Right renal pelvis (tissue), 4 donors: ENCODE results near the gene CA6. TPM values are rescaled to one million over a fixed set of nuclear protein-coding genes. Genes with fewer than 3 reads are reported as not detected.
"Not testable (repeated sequence)": the region's sequence is repeated elsewhere in the genome, so short reads cannot be mapped to it uniquely, and the experiment has no call there.

Experiments
- DNase-seq, 4 donors: peaks; one replicate each; pipeline ENCODE4 v3.0.0-alpha.2; 2013; ENCODE audit warnings: low read depth in 4 of 4, low spot score in 3 of 4, missing footprints in 1 of 4
- polyA plus RNA-seq, 4 donors: library from polyadenylated mRNA; unstranded; fragments of 120-200 nt; gene quantifications; one replicate each; pipeline ENCODE4 v1.2.1, GENCODE V29; 2013; ENCODE audit not compliant: insufficient read length in 4 of 4

The CA6 gene
- polyA plus RNA-seq, 4 donors = 0.05 TPM; not detected in 3

GRCh38 chr1:9004031-9004699, 58.5 kb downstream of the CA6 start:
- no peak for DNase-seq

DNA sequence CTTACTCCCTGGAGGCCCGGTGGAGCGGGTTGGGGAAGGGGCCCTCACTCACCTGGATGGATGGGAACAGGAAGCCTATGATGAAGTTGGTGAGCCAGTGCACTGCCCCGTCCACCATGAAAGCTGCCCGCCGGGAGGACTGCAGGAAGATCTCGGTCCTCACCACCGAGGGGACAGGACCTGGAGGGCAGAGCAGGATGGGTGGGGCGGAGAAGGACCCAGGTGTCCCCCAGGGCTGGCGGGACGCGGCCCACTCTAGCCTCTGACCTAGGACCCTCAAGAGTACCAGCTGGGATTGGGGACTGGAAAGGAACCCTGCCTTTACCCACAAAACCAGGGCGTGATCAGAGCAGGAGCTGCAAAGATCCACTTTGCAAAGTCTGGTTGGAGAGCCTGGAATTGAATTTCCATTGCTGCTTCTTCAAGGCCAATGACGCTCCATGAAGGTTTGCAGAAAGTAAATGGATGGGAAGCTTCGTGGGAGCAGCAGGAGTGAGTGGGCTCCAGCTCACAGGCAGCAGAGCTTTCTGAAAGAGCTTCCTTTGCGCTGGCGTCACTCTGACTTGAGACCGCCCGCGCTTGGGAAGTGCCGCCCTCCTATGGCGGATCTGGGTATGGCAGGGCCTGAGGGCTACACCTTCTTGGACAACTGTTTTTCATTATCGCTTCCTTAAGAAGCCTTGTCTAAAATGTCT, 59.2 kb downstream of the CA6 start:
- DNase-seq = peak; percentile 50 to 77 (median 65)

DNA sequence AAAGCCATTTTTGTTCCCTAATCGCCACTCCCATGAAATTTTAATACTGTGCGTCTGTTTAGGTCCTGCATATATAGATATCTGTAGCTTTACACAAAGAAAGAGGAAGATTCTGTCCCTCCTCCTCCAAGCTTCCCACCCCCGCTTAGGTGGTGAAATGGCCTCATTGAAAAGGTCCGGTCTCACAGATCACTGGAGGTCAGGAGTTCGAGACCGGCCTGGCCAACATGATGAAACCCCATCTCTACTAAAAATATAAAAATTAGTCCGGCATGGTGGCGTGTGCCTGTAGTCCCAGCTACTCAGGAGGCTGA, 59.7 kb downstream of the CA6 start:
- DNase-seq = no peak

DNA sequence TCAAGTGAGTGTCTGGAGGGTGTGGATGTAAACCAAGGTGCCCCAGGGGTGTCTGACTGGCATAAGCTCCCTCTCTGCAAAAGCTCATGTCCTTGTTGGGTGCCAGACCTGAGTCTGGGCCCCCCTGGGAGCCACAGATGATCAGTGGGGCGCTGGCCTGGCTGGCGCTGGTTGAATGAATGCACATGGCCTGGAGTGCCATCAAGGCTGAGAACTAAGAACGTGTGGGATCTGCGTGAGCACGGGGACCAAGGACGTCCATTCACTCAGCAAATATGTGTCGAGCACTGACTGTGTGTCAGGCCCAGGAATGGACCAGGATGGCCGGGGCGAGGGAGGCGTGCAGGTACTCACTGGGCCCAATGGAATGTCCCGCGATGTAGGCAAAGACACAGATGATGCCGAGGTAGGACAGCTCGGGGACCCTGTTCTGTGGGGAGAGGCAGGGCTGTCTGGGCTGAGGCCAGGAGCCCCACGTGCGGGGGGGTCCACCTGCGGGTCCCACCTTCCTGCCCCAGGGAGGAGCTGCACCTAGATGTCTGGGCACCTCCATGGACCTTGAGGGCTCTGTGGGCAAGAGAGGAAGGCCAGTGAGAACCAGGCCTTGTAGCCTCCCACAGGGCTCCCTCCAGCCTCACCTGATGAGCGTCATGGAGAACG, 61.4 kb downstream of the CA6 start:
- no peak for DNase-seq

DNA sequence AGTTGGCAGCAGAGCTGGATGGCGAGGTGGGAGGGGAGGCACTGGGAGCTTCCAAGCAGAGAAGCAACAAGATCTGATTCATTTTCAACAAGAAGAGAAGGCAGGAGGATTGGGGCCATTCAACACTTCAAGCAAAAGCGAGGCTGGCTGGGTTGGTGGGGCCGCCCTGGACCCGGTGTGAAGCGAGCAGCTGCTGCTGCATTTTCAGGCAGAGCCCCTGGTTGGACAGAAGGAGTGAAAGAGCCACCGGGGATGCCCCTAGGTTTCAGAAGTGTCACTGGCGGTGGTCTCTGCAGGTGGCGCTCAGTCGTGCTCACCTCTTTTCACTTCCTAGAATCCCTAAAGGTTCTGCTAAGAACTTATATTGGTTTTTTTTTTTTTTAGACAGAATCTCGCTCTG, 62.6 kb downstream of the CA6 start:
- DNase-seq = no peak

DNA sequence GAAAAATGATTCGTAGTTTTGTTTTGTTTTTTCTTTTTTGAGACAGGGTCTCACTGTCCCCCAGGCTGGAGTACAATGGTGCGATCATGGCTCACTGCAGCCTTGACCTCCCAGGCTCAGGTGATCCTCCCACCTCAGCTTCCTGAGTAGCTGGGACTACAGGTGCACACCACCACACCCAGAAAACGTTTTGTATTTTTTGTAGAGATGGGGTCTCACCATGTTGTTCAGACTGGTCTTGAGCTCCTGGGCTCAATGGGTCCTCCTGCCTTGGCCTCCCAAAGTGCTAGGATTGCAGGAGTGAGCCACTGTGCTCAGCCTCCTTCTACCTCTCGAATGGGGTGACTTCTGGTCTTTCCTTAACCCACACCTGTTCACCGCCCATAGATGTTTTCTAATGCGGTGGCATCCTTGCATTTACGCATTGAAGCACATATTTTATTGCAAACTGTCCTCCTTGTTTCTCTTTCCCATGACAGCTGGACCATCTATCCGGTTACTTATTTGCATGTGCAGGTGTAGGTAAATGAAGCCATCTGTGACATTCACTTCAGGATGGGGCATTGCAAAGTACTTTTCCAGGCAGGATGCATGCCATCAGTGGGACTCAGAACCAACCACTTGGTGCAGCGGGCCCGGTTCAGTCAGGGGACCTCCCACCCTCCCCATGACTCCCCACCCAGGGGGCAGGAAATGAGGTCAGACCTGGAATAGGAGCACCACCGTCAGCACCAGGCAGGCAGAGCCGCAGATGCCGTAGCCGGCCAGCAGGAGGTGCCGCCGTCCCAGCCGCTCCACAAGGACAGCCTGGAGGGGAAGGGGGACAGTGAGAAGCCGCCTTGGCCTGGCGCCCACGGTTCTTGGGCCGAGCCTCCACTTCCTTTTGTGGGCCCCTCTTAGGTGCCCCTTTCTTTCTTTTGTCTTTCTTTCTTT, 64.0 kb downstream of the CA6 start:
- no peak for DNase-seq

- DNase-seq = no peak
Observed at GRCh38 chr1:9010781-9011323, 65.2 kb downstream of the CA6 start.

DNA sequence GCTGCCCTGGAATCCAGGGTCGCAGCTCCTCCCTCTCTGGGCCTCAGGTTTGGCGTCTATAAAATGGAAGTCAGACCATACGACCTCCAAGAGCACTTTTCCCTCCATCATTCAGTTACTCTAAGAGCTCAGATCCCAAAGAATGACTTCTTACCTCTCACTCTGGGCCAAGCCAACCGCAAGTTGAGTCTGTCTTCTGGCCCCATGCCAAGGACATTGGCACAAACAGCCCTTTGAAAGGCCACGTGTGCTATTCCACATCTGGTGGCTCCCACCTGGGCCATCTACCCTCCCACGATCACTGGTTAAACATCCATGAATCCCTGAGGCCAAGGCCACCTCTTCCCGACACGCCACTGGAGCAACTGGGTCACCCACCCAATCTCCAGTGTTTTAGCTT, 68.2 kb downstream of the CA6 start:
- DNase-seq = no peak

- no peak for DNase-seq
Observed at GRCh38 chr1:9014475-9015375, 69.1 kb downstream of the CA6 start.

DNA sequence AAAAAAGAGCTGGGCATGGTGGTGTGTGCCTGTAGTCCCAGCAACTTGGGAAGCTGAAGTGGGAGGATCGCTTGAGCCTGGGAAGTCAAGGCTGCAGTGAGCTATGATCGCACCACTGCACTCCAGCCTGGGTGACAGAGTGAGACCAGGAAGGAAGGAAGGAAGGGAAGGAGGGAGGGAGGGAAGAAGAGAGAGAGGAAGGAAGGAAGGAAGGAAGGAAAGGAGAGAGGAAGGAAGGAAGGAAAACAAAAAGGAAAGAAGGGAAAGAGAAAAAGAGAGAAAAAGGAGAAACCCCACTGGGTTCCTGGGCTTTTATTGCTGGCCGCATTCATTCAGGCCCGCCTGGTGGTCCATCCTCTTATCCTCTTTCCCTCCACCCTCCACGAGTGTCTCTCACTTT, 70.8 kb downstream of the CA6 start:
- no peak for DNase-seq

GRCh38 chr1:9018333-9018732, 72.7 kb downstream of the CA6 start:
- peak; percentile 28 to 69 (median 54) for DNase-seq

GRCh38 chr1:9019896-9020295, 74.2 kb downstream of the CA6 start:
- DNase-seq = no peak

DNA sequence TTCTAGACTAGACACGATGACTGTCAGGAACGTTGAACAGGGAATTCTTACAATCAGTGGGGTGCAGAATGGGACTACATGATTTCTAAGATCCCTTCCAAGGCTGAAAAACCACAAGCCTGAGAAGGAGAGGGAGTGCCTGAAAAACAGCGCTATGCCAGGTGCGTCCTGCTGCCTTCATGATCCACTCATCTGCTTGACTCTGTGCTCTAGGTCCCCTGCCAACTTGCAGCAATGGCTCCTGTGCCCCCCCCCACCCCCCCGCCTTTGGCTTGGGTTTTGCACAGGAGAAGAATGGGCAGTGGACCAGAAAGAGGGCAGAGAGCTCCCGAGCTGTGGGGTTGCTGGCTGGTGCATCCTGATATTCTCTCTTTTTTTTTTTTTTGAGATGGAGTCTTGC, 74.6 kb downstream of the CA6 start:
- no peak for DNase-seq

- not testable (repeated sequence) for DNase-seq
Observed at GRCh38 chr1:9022026-9022738, 76.5 kb downstream of the CA6 start.

DNA sequence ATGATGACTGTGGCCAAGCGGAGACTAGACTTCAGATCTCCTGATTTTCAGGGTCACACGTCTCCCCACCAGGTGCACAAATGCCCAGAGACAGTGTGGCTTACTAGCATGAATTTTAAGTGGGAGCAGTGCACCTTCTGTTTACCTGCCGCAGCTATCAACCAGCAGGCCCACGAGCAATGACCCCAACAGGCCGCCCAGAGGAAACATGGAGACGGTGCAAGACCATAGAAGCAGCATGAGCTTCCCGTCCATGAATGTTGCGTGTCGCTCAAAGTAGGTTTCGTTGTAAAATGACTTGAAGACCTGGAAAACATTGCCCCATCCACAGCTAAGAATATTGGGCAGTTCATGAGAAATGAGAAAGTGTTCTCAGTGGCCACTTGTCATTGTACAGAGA, 77.1 kb downstream of the CA6 start:
- no peak for DNase-seq
